NCI-H1105 (cell line): ENCODE data around the gene BAIAP2.
"Not testable (repeated sequence)": the region's sequence is repeated elsewhere in the genome, so short reads cannot be mapped to it uniquely, and the experiment has no call there.

Source experiments
- DNase-seq: peaks from one replicate; lab custom pipeline; 2025; lab: John Stamatoyannopoulos, UW

BAIAP2 gene

GRCh38 chr17:81000631-81001357 lies 34.2 kb upstream of the BAIAP2 start:
- DNase-seq = no peak

- no peak for DNase-seq
These were observed 33.0 kb upstream of the BAIAP2 start for GRCh38 chr17:81002013-81002384.

GRCh38 chr17:81002409-81003361 lies 32.3 kb upstream of the BAIAP2 start:
- DNase-seq = peak; percentile 79

- no peak for DNase-seq
These were observed 31.1 kb upstream of the BAIAP2 start for GRCh38 chr17:81003711-81004475.

- DNase-seq = no peak
These were observed 28.1 kb upstream of the BAIAP2 start for GRCh38 chr17:81006891-81007290.

- no peak for DNase-seq
These were observed 26.8 kb upstream of the BAIAP2 start for GRCh38 chr17:81008140-81008539.

GRCh38 chr17:81009136-81009535 lies 25.8 kb upstream of the BAIAP2 start:
- DNase-seq = no peak

- no peak for DNase-seq
These were observed 24.0 kb upstream of the BAIAP2 start for GRCh38 chr17:81010935-81011334.

GRCh38 chr17:81011951-81012350 lies 23.0 kb upstream of the BAIAP2 start:
- no peak for DNase-seq

- DNase-seq = no peak
These were observed 22.1 kb upstream of the BAIAP2 start for GRCh38 chr17:81012574-81013447.

GRCh38 chr17:81013642-81014041 lies 21.3 kb upstream of the BAIAP2 start:
- no peak for DNase-seq

- DNase-seq = no peak
These were observed 19.8 kb upstream of the BAIAP2 start for GRCh38 chr17:81015136-81015535.

GRCh38 chr17:81016575-81016974 lies 18.4 kb upstream of the BAIAP2 start:
- DNase-seq = no peak

- DNase-seq = not testable (repeated sequence)
These were observed 17.6 kb upstream of the BAIAP2 start for GRCh38 chr17:81017330-81017729.

- no peak for DNase-seq
These were observed 16.7 kb upstream of the BAIAP2 start for GRCh38 chr17:81018044-81018802.

- DNase-seq = no peak
These were observed 15.1 kb upstream of the BAIAP2 start for GRCh38 chr17:81019563-81020442.

- no peak for DNase-seq
These were observed 14.5 kb upstream of the BAIAP2 start for GRCh38 chr17:81020443-81020766.

GRCh38 chr17:81020767-81021497 lies 14.0 kb upstream of the BAIAP2 start:
- DNase-seq = no peak
